Left lung (tissue), 10 donors: ENCODE measurements around the gene PAFAH2. TPM values are rescaled to one million over a fixed set of nuclear protein-coding genes. Genes with fewer than 3 reads are reported as not detected.
A peak's percentile ranks its signal among the peaks of the same experiment; 100 is the strongest.

ENCODE experiments used
- ATAC-seq: fragments of 200-7000 bp; cut with Tn5 transposase; one replicate; pipeline ENCODE4 v1.9.1; 2020; ENCODE audit warnings: moderate library complexity
- DNase-seq, 4 donors: peaks; one replicate each; pipeline ENCODE4 v3.0.0-alpha.2; 2013 to 2020
- H3K27ac ChIP-seq, 2 donors: fragments of 200-600 bp; sonication (generic) in 1 of 2; one replicate each; pipeline versions ENCODE4 v1.5.0 to v1.8.0; 2020 to 2021
- H3K27me3 ChIP-seq, 2 donors: fragments of 200-600 bp; sonication (generic) in 1 of 2; one replicate each; pipeline versions ENCODE4 v1.5.0 to v1.8.0; 2020 to 2021
- H3K36me3 ChIP-seq, 2 donors: fragments of 200-600 bp; sonication (generic) in 1 of 2; one replicate each; pipeline versions ENCODE4 v1.5.0 to v1.8.0; 2020 to 2021
- H3K4me1 ChIP-seq, 2 donors: fragments of 200-600 bp; one replicate each; pipeline ENCODE4 v1.8.0; 2021
- H3K4me3 ChIP-seq, 2 donors: fragments of 200-600 bp; sonication (generic) in 1 of 2; one replicate each; pipeline versions ENCODE4 v1.5.0 to v1.8.0; 2020 to 2021; ENCODE audit warnings: mild to moderate bottlenecking in 1 of 2
- H3K9me3 ChIP-seq, 2 donors: fragments of 200-600 bp; sonication (generic) in 1 of 2; one replicate each; pipeline versions ENCODE4 v1.5.0 to v1.8.0; 2020 to 2021
- CTCF ChIP-seq, 2 donors: fragments of 200-600 bp; sonication (generic) in 1 of 2; IDR thresholded peaks; one replicate each; pipeline versions ENCODE4 v1.5.0 to v1.8.0; 2021; ENCODE audit warnings: antibody characterized with exemption in 2 of 2
- intact Hi-C, 2 donors: fragments of 100-400 bp; cut with DNase I; formaldehyde crosslinking; loops; one replicate each; pipeline versions ENCODE4 v1.11.2 to v1.14.2; 2022
- polyA plus RNA-seq, 6 donors: library from polyadenylated mRNA; unstranded; fragments of 120-200 nt; gene quantifications; one replicate each; pipeline ENCODE4 v1.2.1, GENCODE V29; 2013; ENCODE audit not compliant: insufficient read length in 6 of 6
- total RNA-seq, 2 donors: library from RNA; stranded (reverse); fragmentation: NEBNext Ultra II Directional; extraction: Animal tissue kit (Norgen Biotek cat#: 25700); gene quantifications; one replicate each; pipeline ENCODE4 v1.2.1, GENCODE V29; 2021
- donor health status: DM: no; HTN: yes; CAD: no.
- donor health status: DM: no; HTN: no; CAD: no.

The PAFAH2 gene
- total and polyA plus RNA-seq, 8 donors = 11.7 to 25.2 (median 13.5) TPM

GRCh38 chr1:25992689-25993171 lies 5.1 kb downstream of the PAFAH2 start:
- Histone ChIP-seq H3K27ac (no peak overlapping the region), H3K36me3 (peaks cover 0 to 17% of the 10 kb centered on the region in 2 donors), H3K4me1 (peaks cover 6 to 45% of the 10 kb centered on the region in 2 donors), H3K27me3 (no peaks in the 10 kb centered on the region), H3K4me3 (no peak overlapping the region), H3K9me3 (no peaks in the 10 kb centered on the region)
- DNase-seq (no peak), ATAC-seq (no peak)
- intact Hi-C loops = no loop called here
- TF ChIP-seq CTCF (IDR thresholded peaks at IDR 0.05) = no peak

- no peaks in the 10 kb centered on the region for H3K27me3 ChIP-seq
- H3K4me1 ChIP-seq = peaks cover 5 to 41% of the 10 kb centered on the region in 2 donors
- H3K36me3 ChIP-seq = peaks cover 0 to 23% of the 10 kb centered on the region in 2 donors
- ATAC-seq (no peak), DNase-seq (no peak)
- TF ChIP-seq CTCF (IDR thresholded peaks at IDR 0.05) = no peak
- no peaks in the 10 kb centered on the region for H3K9me3 ChIP-seq
- no peak overlapping the region for H3K4me3 ChIP-seq
- intact Hi-C loops = no loop called here
- no peak overlapping the region for H3K27ac ChIP-seq
Observed at GRCh38 chr1:25991937-25992688, 5.8 kb downstream of the PAFAH2 start.

DNA sequence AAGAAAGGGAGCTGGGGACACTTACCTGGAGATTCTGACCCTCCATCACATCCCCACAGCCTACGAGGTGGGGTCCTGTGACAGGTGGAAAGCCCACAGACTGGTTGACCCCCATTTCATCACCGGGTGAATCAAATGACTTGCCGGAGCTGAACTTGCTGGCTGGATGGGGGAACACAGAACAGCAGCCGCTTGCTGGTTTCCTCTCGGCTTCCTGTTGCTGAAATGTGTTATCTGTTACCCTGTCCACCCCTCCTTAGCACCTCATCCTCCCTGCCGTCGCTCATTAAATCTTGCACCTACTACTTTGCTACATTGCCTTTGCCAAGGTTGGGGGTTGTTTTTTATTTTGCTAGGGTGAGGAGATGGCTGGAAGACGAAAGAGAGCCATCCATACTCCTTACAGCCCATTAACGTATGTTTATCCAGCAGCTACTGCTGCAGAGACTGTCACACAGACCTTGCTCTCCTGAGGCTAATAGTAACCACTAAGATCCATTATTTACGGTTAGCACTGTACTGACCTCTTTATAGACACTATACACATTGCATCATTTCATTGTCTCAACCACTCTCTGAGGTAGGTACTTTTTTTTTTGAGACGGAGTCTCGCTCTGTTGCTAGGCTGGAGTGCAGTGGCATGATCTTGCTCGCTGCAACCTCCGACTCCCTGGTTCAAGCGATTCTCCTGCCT lies 7.0 kb downstream of the PAFAH2 start:
- Histone ChIP-seq H3K4me3 (peak overlapping the region in 1 of 2 donors; percentile 8), H3K27ac (no peak overlapping the region)
- intact Hi-C loops = no loop called here

DNA sequence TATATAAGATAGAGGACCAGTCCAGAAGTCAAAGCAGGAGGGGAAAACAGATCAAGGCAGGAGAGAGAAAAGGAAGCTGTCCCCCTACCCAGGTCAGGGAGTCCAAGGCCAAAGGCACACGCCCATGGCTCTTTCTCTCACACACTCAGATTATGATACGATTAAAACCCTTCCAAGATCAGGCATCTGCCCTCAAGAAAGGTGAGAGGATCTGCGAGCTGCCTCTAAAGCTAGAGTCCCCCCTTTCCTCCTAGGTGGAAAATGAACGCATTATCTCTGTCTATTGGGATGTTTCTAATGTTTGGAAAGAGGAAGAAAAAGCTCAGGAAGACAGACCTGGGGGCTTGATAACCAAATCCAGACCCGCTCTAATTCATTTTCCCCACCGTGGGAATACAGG lies 7.6 kb downstream of the PAFAH2 start:
- Histone ChIP-seq H3K4me3 (peak overlapping the region in 1 of 2 donors; percentile 8), H3K36me3 (peaks cover 0 to 39% of the 10 kb centered on the region in 2 donors), H3K27ac (no peak overlapping the region), H3K27me3 (no peaks in the 10 kb centered on the region), H3K9me3 (no peaks in the 10 kb centered on the region), H3K4me1 (peaks cover 0 to 30% of the 10 kb centered on the region in 2 donors)
- TF ChIP-seq CTCF (IDR thresholded peaks at IDR 0.05) = no peak
- DNase-seq = no peak
- intact Hi-C loops = no loop called here
- ATAC-seq = no peak

More for the DNA sequence above, 7.0 kb downstream of the PAFAH2 start:
- ATAC-seq (no peak), DNase-seq (no peak)
- no peak for TF ChIP-seq CTCF (IDR thresholded peaks at IDR 0.05)
- peaks cover 0 to 30% of the 10 kb centered on the region in 2 donors for H3K4me1 ChIP-seq
- peaks cover 0 to 33% of the 10 kb centered on the region in 2 donors for H3K36me3 ChIP-seq
- H3K27me3 ChIP-seq = no peaks in the 10 kb centered on the region
- H3K9me3 ChIP-seq = no peaks in the 10 kb centered on the region
